ENCODE measurements around the gene UPK1B. TPM values are rescaled to one million over a fixed set of nuclear protein-coding genes. Genes with fewer than 3 reads are reported as not detected.
"Not testable (repeated sequence)": the region's sequence is repeated elsewhere in the genome, so short reads cannot be mapped to it uniquely, and the experiment has no call there.

UPK1B gene
- total RNA-seq, 2 experiments from 2014 or later = not detected

DNA sequence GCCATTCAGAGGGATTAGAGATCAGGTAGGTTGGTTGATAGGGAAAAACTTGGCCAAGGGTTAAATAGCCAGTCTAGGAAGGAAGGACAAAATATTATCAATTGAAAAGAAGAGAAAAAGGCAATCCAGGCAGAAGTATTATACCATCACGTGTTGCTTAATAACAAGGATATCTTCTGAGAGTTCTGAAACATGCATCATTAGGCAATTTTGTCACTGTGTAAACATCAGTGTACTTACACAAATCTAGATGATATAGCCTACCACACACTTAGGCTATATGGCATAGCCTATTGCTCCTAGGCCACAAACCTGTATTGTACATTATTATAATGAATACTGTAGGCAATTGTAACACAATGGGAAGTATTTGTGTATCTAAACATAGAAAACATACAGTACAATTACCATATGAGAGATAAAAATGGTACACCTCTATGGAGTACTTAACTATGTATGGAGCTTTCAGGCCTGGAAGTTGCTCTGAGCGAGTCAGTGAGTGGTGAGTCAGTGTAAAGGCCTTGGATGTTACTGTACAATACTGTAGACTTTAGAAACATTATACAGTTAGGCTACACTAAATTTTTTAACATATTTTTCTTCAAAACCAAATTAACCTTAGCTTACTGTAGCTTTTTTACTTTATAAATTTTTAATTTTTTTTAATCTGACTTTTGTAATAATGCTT is 24.8 kb upstream of the UPK1B start:
- CTCF ChIA-PET = interaction anchor here (0.8 kb wide), 1 partner anchor 92 kb away, joined by 6 read pairs; the partner anchor contains the start of gene B4GALT4
- ATAC-seq = no peak
- H3K27me3 Mint-ChIP-seq (ENCODE audit: low read depth) = peaks cover 3% of the 10 kb centered on the region

GRCh38 chr3:119149484-119149883 is 23.9 kb upstream of the UPK1B start:
- Mint-ChIP-seq H3K4me3 (no peak overlapping the region), H3K36me3 (ENCODE audit: low read depth) (no peaks in the 10 kb centered on the region), H3K4me1 (ENCODE audit: low read depth) (no peaks in the 10 kb centered on the region), H3K9me3 (ENCODE audit: insufficient read depth) (peaks cover 13% of the 10 kb centered on the region), H3K27ac (no peak overlapping the region), H3K27me3 (ENCODE audit: low read depth) (peaks cover 3% of the 10 kb centered on the region)
- DNase-seq (no peak), ATAC-seq (no peak)
- CTCF ChIA-PET = interaction anchor here (0.8 kb wide), 1 partner anchor 91 kb away, joined by 6 read pairs; the partner anchor contains the start of gene B4GALT4
- POLR2A ChIA-PET = no interaction called here

More for the DNA sequence above, 24.8 kb upstream of the UPK1B start:
- POLR2A ChIA-PET = no interaction called here
- Mint-ChIP-seq H3K9me3 (ENCODE audit: insufficient read depth) (peaks cover 9% of the 10 kb centered on the region), H3K4me3 (no peak overlapping the region), H3K4me1 (ENCODE audit: low read depth) (no peaks in the 10 kb centered on the region), H3K36me3 (ENCODE audit: low read depth) (no peaks in the 10 kb centered on the region), H3K27ac (no peak overlapping the region)
- DNase-seq = no peak

DNA sequence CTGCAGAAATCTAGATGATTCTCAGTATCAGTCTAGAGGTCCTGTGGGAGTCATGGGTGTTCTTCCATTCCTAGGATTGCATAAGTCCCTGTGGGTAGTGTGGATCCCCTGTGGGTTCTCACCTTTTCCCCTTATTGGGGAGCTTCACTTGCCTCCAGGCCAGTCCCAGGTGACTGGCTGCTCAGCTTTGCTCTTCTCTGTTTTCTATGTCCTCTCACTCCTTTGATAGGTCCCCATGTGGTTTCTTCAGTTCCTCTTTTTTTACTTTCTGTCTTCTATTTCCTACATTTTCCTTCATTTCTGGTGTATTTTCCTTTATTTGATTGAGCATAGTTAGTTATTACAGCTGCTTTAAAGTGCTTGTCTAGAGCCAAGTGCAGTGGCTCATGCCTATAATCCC is 16.5 kb upstream of the UPK1B start:
- Mint-ChIP-seq H3K4me1 (ENCODE audit: low read depth) (no peaks in the 10 kb centered on the region), H3K4me3 (no peak overlapping the region), H3K36me3 (ENCODE audit: low read depth) (no peaks in the 10 kb centered on the region), H3K9me3 (ENCODE audit: insufficient read depth) (peaks cover 13% of the 10 kb centered on the region), H3K27me3 (ENCODE audit: low read depth) (peaks cover 14% of the 10 kb centered on the region), H3K27ac (no peak overlapping the region)
- no peak for ATAC-seq
- CTCF ChIA-PET = interaction anchor here (1.0 kb wide), 1 partner anchor 85 kb away, joined by 5 read pairs; no protein-coding TSS in a partner anchor
- DNase-seq = no peak
- POLR2A ChIA-PET = no interaction called here

DNA sequence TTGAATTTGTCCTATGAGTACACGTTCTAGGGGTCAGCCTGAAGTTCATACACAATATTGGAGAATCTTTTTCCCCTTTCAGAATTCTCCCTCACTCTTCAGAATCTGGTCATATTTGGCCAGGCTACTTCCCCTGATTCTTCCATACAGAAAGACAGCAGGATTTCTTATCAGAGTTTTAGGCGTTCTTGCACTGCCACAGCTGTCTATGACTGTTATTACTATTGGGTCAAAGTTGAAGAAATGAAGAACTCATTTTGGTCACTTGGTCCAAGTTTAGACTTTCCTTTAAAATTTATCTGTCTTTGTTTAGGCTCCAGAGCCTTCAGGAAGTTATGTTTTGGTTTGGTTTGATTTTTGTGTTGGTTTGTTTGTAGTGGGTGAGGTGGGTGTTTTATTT is 15.4 kb upstream of the UPK1B start:
- Mint-ChIP-seq H3K4me3 (no peak overlapping the region), H3K4me1 (ENCODE audit: low read depth) (no peaks in the 10 kb centered on the region), H3K36me3 (ENCODE audit: low read depth) (no peaks in the 10 kb centered on the region), H3K9me3 (ENCODE audit: insufficient read depth) (peaks cover 12% of the 10 kb centered on the region), H3K27me3 (ENCODE audit: low read depth) (peaks cover 16% of the 10 kb centered on the region), H3K27ac (no peak overlapping the region)
- DNase-seq (no peak), ATAC-seq (no peak)
- CTCF ChIA-PET = interaction anchor here (1.0 kb wide), 1 partner anchor 83 kb away, joined by 5 read pairs; no protein-coding TSS in a partner anchor
- POLR2A ChIA-PET = no interaction called here

- Mint-ChIP-seq H3K4me1 (ENCODE audit: low read depth) (no peaks in the 10 kb centered on the region), H3K27me3 (ENCODE audit: low read depth) (peaks cover 18% of the 10 kb centered on the region), H3K27ac (no peak overlapping the region), H3K9me3 (ENCODE audit: insufficient read depth) (peaks cover 6% of the 10 kb centered on the region), H3K36me3 (ENCODE audit: low read depth) (no peaks in the 10 kb centered on the region), H3K4me3 (no peak overlapping the region)
- ChIA-PET POLR2A (no interaction called here), CTCF (no interaction called here)
- no peak for DNase-seq
- no peak for ATAC-seq
These were observed 13.0 kb upstream of the UPK1B start for GRCh38 chr3:119160361-119160760.

- H3K27ac Mint-ChIP-seq = no peak overlapping the region
- CTCF ChIA-PET = no interaction called here
- peaks cover 18% of the 10 kb centered on the region for H3K27me3 Mint-ChIP-seq (ENCODE audit: low read depth)
- DNase-seq (no peak), ATAC-seq (no peak)
- no peak overlapping the region for H3K4me3 Mint-ChIP-seq
- peaks cover 6% of the 10 kb centered on the region for H3K9me3 Mint-ChIP-seq (ENCODE audit: insufficient read depth)
- no peaks in the 10 kb centered on the region for H3K4me1 Mint-ChIP-seq (ENCODE audit: low read depth)
- H3K36me3 Mint-ChIP-seq (ENCODE audit: low read depth) = peaks cover 2% of the 10 kb centered on the region
- POLR2A ChIA-PET = no interaction called here
These were observed 12.6 kb upstream of the UPK1B start for GRCh38 chr3:119160815-119161214.

DNA sequence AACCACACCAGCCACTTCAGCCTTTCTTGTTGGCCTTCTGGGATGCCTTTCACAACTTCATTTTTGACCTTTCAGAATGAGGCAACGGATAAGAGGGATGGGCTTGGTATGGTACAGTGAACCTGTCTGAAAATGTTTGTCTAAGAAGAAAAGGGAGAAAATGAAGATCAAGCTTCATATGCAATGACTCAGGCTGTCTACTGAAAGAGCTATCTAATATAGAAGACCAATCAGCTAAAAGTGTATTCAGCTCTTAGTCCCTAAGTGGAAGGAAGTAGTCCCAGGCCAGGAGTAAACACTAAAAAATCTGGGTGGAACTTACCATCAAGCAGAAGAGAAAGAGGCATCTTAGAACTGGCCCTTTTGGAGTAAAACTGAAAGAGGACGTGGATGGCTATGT is 12.2 kb upstream of the UPK1B start:
- ChIA-PET POLR2A (no interaction called here), CTCF (no interaction called here)
- no peaks in the 10 kb centered on the region for H3K4me1 Mint-ChIP-seq (ENCODE audit: low read depth)
- peaks cover 6% of the 10 kb centered on the region for H3K9me3 Mint-ChIP-seq (ENCODE audit: insufficient read depth)
- no peak overlapping the region for H3K4me3 Mint-ChIP-seq
- ATAC-seq (no peak), DNase-seq (no peak)
- H3K36me3 Mint-ChIP-seq (ENCODE audit: low read depth) = peaks cover 2% of the 10 kb centered on the region
- peaks cover 18% of the 10 kb centered on the region for H3K27me3 Mint-ChIP-seq (ENCODE audit: low read depth)
- H3K27ac Mint-ChIP-seq = no peak overlapping the region

GRCh38 chr3:119164745-119165144 is 8.7 kb upstream of the UPK1B start:
- CTCF ChIA-PET = not testable (repeated sequence)

DNA sequence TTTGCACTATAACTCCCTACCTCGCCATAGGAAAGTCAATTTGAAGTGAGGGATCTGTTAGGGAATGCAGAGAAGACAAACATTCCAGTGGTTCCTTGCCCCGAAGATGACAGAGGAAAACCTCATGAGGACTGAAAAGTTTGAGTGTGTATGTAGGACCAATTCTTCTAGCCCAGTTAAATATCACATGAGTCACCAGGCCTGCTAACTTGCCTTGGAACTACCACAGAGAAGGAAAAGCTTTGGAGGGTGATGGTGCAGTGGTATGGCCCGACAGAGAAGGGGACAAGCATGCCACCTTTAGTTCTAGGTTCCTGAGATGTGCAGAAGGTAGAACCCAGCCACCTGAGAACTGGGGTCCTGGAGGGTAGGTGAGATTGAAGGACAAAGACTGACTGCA is 2.6 kb upstream of the UPK1B start:
- POLR2A ChIA-PET = no interaction called here
- H3K36me3 Mint-ChIP-seq (ENCODE audit: low read depth) = no peaks in the 10 kb centered on the region

More at GRCh38 chr3:119164745-119165144, 8.7 kb upstream of the UPK1B start:
- H3K4me1 Mint-ChIP-seq (ENCODE audit: low read depth); H3K4me3 Mint-ChIP-seq; H3K27ac Mint-ChIP-seq; H3K36me3 Mint-ChIP-seq (ENCODE audit: low read depth); H3K9me3 Mint-ChIP-seq (ENCODE audit: insufficient read depth); ATAC-seq; POLR2A ChIA-PET; DNase-seq: not testable (repeated sequence)
- peaks cover 18% of the 10 kb centered on the region for H3K27me3 Mint-ChIP-seq (ENCODE audit: low read depth)

GRCh38 chr3:119175872-119176756 is 2.7 kb downstream of the UPK1B start:
- POLR2A ChIA-PET = no interaction called here
- peaks cover 18% of the 10 kb centered on the region for H3K27me3 Mint-ChIP-seq (ENCODE audit: low read depth)
- ATAC-seq (no peak), DNase-seq (no peak)
- H3K27ac Mint-ChIP-seq = no peak overlapping the region
- H3K4me1 Mint-ChIP-seq (ENCODE audit: low read depth) = no peaks in the 10 kb centered on the region
- H3K4me3 Mint-ChIP-seq = no peak overlapping the region
- CTCF ChIA-PET = no interaction called here
- no peaks in the 10 kb centered on the region for H3K9me3 Mint-ChIP-seq (ENCODE audit: insufficient read depth)
- no peaks in the 10 kb centered on the region for H3K36me3 Mint-ChIP-seq (ENCODE audit: low read depth)

More for the DNA sequence above, 2.6 kb upstream of the UPK1B start:
- no peaks in the 10 kb centered on the region for H3K4me1 Mint-ChIP-seq (ENCODE audit: low read depth)
- H3K27me3 Mint-ChIP-seq (ENCODE audit: low read depth) = peaks cover 10% of the 10 kb centered on the region
- CTCF ChIA-PET = no interaction called here
- ATAC-seq = no peak
- H3K27ac Mint-ChIP-seq = no peak overlapping the region
- no peak for DNase-seq
- no peaks in the 10 kb centered on the region for H3K9me3 Mint-ChIP-seq (ENCODE audit: insufficient read depth)
- H3K4me3 Mint-ChIP-seq = no peak overlapping the region

GRCh38 chr3:119176778-119177177 is 3.4 kb downstream of the UPK1B start:
- POLR2A ChIA-PET = no interaction called here
- Mint-ChIP-seq H3K27ac (no peak overlapping the region), H3K36me3 (ENCODE audit: low read depth) (no peaks in the 10 kb centered on the region), H3K9me3 (ENCODE audit: insufficient read depth) (no peaks in the 10 kb centered on the region), H3K27me3 (ENCODE audit: low read depth) (peaks cover 18% of the 10 kb centered on the region), H3K4me3 (no peak overlapping the region), H3K4me1 (ENCODE audit: low read depth) (no peaks in the 10 kb centered on the region)
- CTCF ChIA-PET = no interaction called here
- ATAC-seq = no peak
- no peak for DNase-seq

DNA sequence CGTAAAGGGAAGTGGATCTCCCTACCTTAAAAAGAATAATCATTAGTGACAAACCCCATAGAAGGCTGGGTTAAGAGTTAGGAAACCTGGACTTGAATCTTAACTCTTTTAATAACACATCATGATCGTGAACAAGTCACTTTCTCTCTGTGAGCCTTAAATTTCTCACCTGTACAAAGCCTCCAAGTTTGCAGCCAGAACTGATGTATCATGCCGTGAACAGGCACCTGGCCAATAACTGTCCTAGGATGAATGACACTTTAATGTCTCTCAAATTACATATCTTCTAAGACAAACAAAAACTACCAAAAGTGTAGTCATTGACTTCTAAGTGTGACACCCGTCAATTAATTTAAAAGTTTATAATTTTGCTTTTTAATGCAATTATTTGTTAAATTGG is 3.9 kb downstream of the UPK1B start:
- Mint-ChIP-seq H3K9me3 (ENCODE audit: insufficient read depth) (no peaks in the 10 kb centered on the region), H3K27ac (no peak overlapping the region), H3K4me1 (ENCODE audit: low read depth) (no peaks in the 10 kb centered on the region), H3K4me3 (no peak overlapping the region), H3K36me3 (ENCODE audit: low read depth) (no peaks in the 10 kb centered on the region), H3K27me3 (ENCODE audit: low read depth) (peaks cover 18% of the 10 kb centered on the region)
- POLR2A ChIA-PET = no interaction called here
- CTCF ChIA-PET = no interaction called here
- ATAC-seq (no peak), DNase-seq (no peak)

Measured in activated CD8-positive, alpha-beta T cell treated with anti-CD3 and anti-CD28 coated beads, Interleukin-2, amount 10 ng/mL, durations not matched to agents 7 days and 5 days (primary cell).